Large intestine (tissue), 3 donors: ENCODE results near the gene ADRA2B. TPM values are rescaled to one million over a fixed set of nuclear protein-coding genes. Genes with fewer than 3 reads are reported as not detected.

Experiments
- DNase-seq, 2 donors: peaks; one replicate each; pipeline versions ENCODE4 v3.0.0 to v3.0.0-alpha.2; 2013
- H3K27ac ChIP-seq: one replicate; pipeline ENCODE4 v1.5.1; 2013; ENCODE audit warnings: low read length
- H3K27me3 ChIP-seq: 2 replicates; pipeline ENCODE4 v1.6.1; 2013; ENCODE audit warnings: low read length; ENCODE audit not compliant: control insufficient read depth, insufficient read depth
- H3K36me3 ChIP-seq: 2 replicates; pipeline ENCODE4 v1.6.1; 2013; ENCODE audit warnings: low read length; ENCODE audit not compliant: control insufficient read depth, insufficient read depth
- H3K4me1 ChIP-seq: one replicate; pipeline ENCODE4 v1.6.1; 2013; ENCODE audit warnings: low read length; ENCODE audit not compliant: control insufficient read depth, insufficient read depth
- H3K4me3 ChIP-seq: one replicate; pipeline ENCODE4 v1.5.1; 2013; ENCODE audit warnings: low read length
- H3K9me3 ChIP-seq: one replicate; pipeline ENCODE4 v1.6.1; 2013; ENCODE audit warnings: mild to moderate bottlenecking, low read depth, low read length, moderate library complexity; ENCODE audit not compliant: control insufficient read depth
- WGBS: methylation state at CpG from one replicate; pipeline ENCODE4 v1.1.5; 2013; ENCODE audit warnings: low lambda C conversion rate; ENCODE audit not compliant: insufficient coverage; 5-methylcytosine and 5-hydroxymethylcytosine counted together
- polyA plus RNA-seq: library from polyadenylated mRNA; unstranded; fragments of 120-200 nt; gene quantifications from one replicate; pipeline ENCODE4 v1.2.1, GENCODE V29; 2013

Gene ADRA2B
- polyA plus RNA-seq, 1 donor = 0.84 TPM

DNA sequence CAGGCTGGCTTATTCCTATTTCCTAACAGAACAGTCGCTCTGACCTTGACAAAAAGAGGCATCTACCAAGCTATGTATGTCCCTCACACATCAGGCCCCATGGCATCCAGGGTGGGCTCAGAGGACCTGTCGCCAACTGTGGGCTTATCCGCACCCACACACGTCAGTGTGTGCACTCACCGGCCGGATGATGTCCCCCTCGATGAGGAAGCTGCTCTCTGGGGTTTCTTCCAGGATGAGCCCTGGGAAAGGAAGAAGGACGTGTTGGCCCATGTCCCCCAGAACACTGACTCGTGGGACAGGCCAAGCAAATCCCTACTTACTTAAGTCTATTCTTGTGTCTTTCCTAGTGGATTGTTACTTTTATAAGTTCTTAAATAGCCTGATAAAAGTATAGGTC, 18.8 kb upstream of the ADRA2B start:
- no peak overlapping the region for H3K27ac ChIP-seq
- no peaks in the 10 kb centered on the region for H3K36me3 ChIP-seq
- no peaks in the 10 kb centered on the region for H3K9me3 ChIP-seq
- peaks cover 6% of the 10 kb centered on the region for H3K4me1 ChIP-seq
- H3K27me3 ChIP-seq = no peaks in the 10 kb centered on the region
- no peak overlapping the region for H3K4me3 ChIP-seq
- WGBS = no CpG with 5 or more reads among the region's 9 CpGs
- DNase-seq = no peak

DNA sequence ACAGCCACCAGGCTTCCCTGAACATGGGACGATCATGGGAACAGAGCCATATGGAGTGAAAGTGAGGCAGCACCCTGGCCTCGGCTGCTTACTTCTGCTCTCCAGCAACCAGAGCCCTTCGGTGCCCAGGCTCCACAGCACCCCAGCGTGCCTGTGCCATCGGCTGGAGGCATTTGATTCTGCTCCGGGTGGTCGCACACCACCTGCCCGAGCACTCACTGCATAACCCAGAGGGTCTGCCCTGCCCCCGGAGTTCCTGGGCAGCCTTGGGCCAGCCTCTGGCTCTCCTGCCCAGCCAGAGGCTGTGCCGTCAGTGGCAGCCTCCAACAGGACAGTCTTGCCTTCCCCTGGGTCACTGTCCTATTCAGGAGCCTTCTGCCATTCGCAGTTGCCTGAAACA, 18.1 kb upstream of the ADRA2B start:
- DNase-seq = no peak
- WGBS = no CpG with 5 or more reads among the region's 11 CpGs
- H3K4me3 ChIP-seq = no peak overlapping the region
- H3K9me3 ChIP-seq = no peaks in the 10 kb centered on the region
- H3K4me1 ChIP-seq = peaks cover 6% of the 10 kb centered on the region
- no peaks in the 10 kb centered on the region for H3K36me3 ChIP-seq
- H3K27ac ChIP-seq = no peak overlapping the region
- no peaks in the 10 kb centered on the region for H3K27me3 ChIP-seq

GRCh38 chr2:96131813-96132745, 15.7 kb upstream of the ADRA2B start:
- Histone ChIP-seq H3K27me3 (no peaks in the 10 kb centered on the region), H3K9me3 (no peaks in the 10 kb centered on the region), H3K36me3 (no peaks in the 10 kb centered on the region), H3K4me1 (no peaks in the 10 kb centered on the region), H3K4me3 (no peak overlapping the region), H3K27ac (no peak overlapping the region)
- DNase-seq = no peak
- no CpG with 5 or more reads among the region's 26 CpGs for WGBS

GRCh38 chr2:96131152-96131812, 14.9 kb upstream of the ADRA2B start:
- 80% methylated on average over 2 of the region's 10 CpGs for WGBS
- no peak overlapping the region for H3K27ac ChIP-seq
- no peaks in the 10 kb centered on the region for H3K27me3 ChIP-seq
- DNase-seq = no peak
- no peak overlapping the region for H3K4me3 ChIP-seq
- no peaks in the 10 kb centered on the region for H3K36me3 ChIP-seq
- no peaks in the 10 kb centered on the region for H3K9me3 ChIP-seq
- no peaks in the 10 kb centered on the region for H3K4me1 ChIP-seq

GRCh38 chr2:96130483-96130882, 14.1 kb upstream of the ADRA2B start:
- Histone ChIP-seq H3K36me3 (no peaks in the 10 kb centered on the region), H3K4me3 (no peak overlapping the region), H3K9me3 (no peaks in the 10 kb centered on the region), H3K27ac (no peak overlapping the region), H3K27me3 (no peaks in the 10 kb centered on the region), H3K4me1 (no peaks in the 10 kb centered on the region)
- DNase-seq = no peak
- WGBS = no CpG with 5 or more reads among the region's 4 CpGs

GRCh38 chr2:96129528-96130120, 13.3 kb upstream of the ADRA2B start:
- no peak for DNase-seq
- WGBS = no CpG with 5 or more reads among the region's 16 CpGs
- Histone ChIP-seq H3K4me1 (no peaks in the 10 kb centered on the region), H3K36me3 (no peaks in the 10 kb centered on the region), H3K9me3 (no peaks in the 10 kb centered on the region), H3K27me3 (no peaks in the 10 kb centered on the region), H3K4me3 (no peak overlapping the region), H3K27ac (no peak overlapping the region)

- Histone ChIP-seq H3K36me3 (no peaks in the 10 kb centered on the region), H3K4me1 (no peaks in the 10 kb centered on the region), H3K27me3 (no peaks in the 10 kb centered on the region), H3K27ac (no peak overlapping the region), H3K4me3 (no peak overlapping the region), H3K9me3 (no peaks in the 10 kb centered on the region)
- no peak for DNase-seq
- WGBS = no CpG with 5 or more reads among the region's 6 CpGs
Observed at GRCh38 chr2:96128456-96128855, 12.1 kb upstream of the ADRA2B start.

DNA sequence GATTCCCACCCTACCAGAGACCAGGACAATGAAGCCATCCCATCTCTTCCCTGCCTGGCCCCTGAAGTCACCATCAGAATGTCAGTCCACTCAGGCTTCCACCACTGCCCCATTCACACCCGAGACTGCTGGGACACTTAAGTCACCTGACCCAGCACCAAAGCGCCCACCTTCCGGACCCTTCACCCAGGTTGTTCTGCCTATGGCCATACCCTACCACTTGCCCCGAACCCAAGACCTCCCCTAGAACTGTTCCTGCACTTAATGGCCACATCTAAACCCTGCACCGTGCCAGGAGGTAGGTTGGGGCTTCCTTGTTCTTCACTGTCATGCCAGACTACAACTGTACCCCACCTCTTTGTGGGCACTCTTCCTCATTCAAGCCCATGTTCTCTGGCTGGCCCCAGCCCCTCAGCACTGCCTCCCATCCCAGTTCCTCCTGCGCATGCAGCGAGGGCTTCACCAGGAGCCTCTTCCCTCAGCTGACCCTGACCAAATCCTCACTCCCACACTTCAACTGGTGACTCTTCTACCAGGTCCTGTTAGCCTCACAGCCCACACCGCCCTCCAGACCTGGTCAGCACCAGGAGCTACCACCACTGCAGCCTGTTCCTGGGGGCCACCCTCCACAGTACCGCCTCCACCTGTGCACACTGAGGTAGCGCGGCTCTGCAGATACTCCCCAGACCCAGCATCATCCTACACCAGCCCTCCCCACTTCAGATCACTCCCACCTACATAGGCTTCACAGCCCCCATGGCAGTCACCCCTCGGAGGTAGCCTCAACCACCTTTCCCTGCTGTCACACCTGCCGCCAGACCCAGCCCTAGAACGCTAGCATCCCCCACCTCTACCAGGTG, 8.3 kb upstream of the ADRA2B start:
- peaks cover 8% of the 10 kb centered on the region for H3K4me1 ChIP-seq
- WGBS = 100% methylated on average over 2 of the region's 14 CpGs
- H3K27ac ChIP-seq = no peak overlapping the region
- no peak overlapping the region for H3K4me3 ChIP-seq
- H3K9me3 ChIP-seq = no peaks in the 10 kb centered on the region
- DNase-seq = no peak
- no peaks in the 10 kb centered on the region for H3K36me3 ChIP-seq
- peaks cover 16% of the 10 kb centered on the region for H3K27me3 ChIP-seq

DNA sequence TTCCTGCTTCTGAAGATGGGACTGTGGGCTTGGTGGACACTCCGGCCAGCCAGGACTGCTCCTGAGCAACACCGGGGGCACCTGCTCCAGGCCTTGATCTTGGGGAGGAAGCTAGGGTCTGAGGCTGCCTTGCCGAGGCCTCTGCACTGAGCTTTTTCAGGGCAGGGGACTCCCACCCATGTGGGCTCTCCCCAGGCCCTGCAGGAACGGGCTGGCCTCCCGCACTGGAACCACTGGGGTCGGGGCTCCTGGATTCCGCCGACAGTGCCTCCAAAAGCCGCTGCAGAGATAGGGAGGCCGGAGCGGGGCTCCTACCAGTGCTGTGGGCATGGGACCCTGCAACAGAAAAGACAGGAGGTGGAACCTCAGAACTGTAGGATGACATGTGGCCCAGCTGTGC, 7.6 kb upstream of the ADRA2B start:
- Histone ChIP-seq H3K36me3 (no peaks in the 10 kb centered on the region), H3K9me3 (no peaks in the 10 kb centered on the region)
- no CpG with 5 or more reads among the region's 11 CpGs for WGBS

GRCh38 chr2:96123290-96123689, 6.9 kb upstream of the ADRA2B start:
- WGBS = no CpG with 5 or more reads among the region's 1 CpG
- Histone ChIP-seq H3K27me3 (peaks cover 29% of the 10 kb centered on the region), H3K9me3 (no peaks in the 10 kb centered on the region), H3K4me3 (no peak overlapping the region), H3K4me1 (peaks cover 8% of the 10 kb centered on the region), H3K36me3 (no peaks in the 10 kb centered on the region), H3K27ac (no peak overlapping the region)
- DNase-seq = peak in 1 of 2 donors; percentile 38

More for the DNA sequence above, 7.6 kb upstream of the ADRA2B start:
- no peak overlapping the region for H3K4me3 ChIP-seq
- peaks cover 8% of the 10 kb centered on the region for H3K4me1 ChIP-seq
- H3K27me3 ChIP-seq = peaks cover 22% of the 10 kb centered on the region
- H3K27ac ChIP-seq = no peak overlapping the region
- no peak for DNase-seq
